ENCODE measurements around the gene OR13J1.

Gene OR13J1

GRCh38 chr9:35856882-35857281 lies 13.3 kb downstream of the OR13J1 start:
- DNase-seq = no peak

- DNase-seq = no peak
These were observed 14.0 kb downstream of the OR13J1 start for GRCh38 chr9:35856206-35856605.

GRCh38 chr9:35854091-35854762 lies 16.0 kb downstream of the OR13J1 start:
- DNase-seq = no peak

GRCh38 chr9:35852876-35853865 lies 17.0 kb downstream of the OR13J1 start:
- no peak for DNase-seq

- no peak for DNase-seq
These were observed 17.9 kb downstream of the OR13J1 start for GRCh38 chr9:35852267-35852815.

- DNase-seq = peak; percentile 83
These were observed 22.2 kb downstream of the OR13J1 start for GRCh38 chr9:35847792-35848572.

- DNase-seq = no peak
These were observed 24.1 kb downstream of the OR13J1 start for GRCh38 chr9:35845824-35846771.

GRCh38 chr9:35844628-35845270 lies 25.5 kb downstream of the OR13J1 start:
- peak; percentile 92 for DNase-seq

GRCh38 chr9:35842795-35843194 lies 27.4 kb downstream of the OR13J1 start:
- no peak for DNase-seq

- DNase-seq = peak; percentile 23
These were observed 28.0 kb downstream of the OR13J1 start for GRCh38 chr9:35842020-35842745.

GRCh38 chr9:35841645-35841900 lies 28.6 kb downstream of the OR13J1 start:
- no peak for DNase-seq

GRCh38 chr9:35840881-35841644 lies 29.1 kb downstream of the OR13J1 start:
- DNase-seq = no peak

- DNase-seq = no peak
These were observed 30.3 kb downstream of the OR13J1 start for GRCh38 chr9:35839926-35840325.

GRCh38 chr9:35836595-35836994 lies 33.6 kb downstream of the OR13J1 start:
- no peak for DNase-seq

GRCh38 chr9:35835766-35836165 lies 34.4 kb downstream of the OR13J1 start:
- no peak for DNase-seq

GRCh38 chr9:35835216-35835632 lies 35.0 kb downstream of the OR13J1 start:
- no peak for DNase-seq

GRCh38 chr9:35834260-35835215 lies 35.7 kb downstream of the OR13J1 start:
- no peak for DNase-seq

- DNase-seq = no peak
These were observed 37.4 kb downstream of the OR13J1 start for GRCh38 chr9:35832814-35833213.

GRCh38 chr9:35831040-35831439 lies 39.2 kb downstream of the OR13J1 start:
- DNase-seq = no peak
